Measurements from ENCODE around the gene MINDY4.

MINDY4 gene

DNA sequence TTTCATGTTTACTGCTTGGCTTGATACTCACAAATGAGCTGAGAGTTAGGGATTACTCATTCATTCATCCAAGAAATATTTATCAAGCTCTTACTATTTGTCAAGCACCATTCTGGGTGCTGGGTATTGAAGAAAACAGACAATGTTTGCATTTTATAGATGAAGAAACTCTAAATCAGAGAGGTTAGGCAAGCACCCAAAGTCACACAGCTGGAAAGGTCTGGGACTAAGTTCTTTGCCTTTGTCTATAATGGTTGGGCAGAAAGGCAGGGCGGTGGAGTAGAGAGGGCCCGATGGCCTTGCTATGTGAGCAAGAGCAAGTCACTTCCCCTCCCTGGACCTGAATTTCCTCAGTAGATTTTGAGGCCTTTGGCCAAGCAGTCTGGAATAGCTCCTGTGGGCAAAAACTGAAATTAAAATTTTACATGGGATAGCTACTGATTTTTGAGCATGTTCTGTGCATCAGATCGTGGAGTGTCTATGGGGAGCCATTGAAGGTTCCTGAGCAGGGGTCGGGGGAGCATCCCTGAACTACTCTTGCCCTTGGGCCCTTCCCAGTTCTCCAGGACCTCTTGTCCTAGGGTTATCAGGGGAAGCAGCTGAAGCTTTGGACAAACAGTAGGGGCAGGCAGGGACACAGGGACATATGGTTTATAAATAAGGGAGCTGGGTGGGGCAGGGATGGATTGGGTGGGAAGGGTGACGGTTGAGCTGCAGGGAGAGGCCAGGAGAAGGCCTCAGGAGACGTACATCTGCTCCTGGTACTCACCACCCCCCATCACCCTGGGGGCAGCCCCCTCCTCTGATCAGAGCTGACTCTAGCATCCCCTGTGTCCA is 163.7 kb downstream of the MINDY4 start:
- Histone ChIP-seq H3K4me1 (ENCODE audit: control insufficient read depth, low read depth, low read length) (peaks cover 9% of the 10 kb centered on the region), H3K9ac (ENCODE audit: low read length) (no peak overlapping the region), H3K4me3 (ENCODE audit: low read length) (no peak overlapping the region), H3K27ac (ENCODE audit: low read length) (no peak overlapping the region), H3K9me3 (ENCODE audit: control insufficient read depth, low read depth, low read length) (no peaks in the 10 kb centered on the region), H3K36me3 (ENCODE audit: control insufficient read depth, low read depth, low read length) (no peaks in the 10 kb centered on the region), H3K27me3 (ENCODE audit: control insufficient read depth, insufficient read depth, low read length) (peaks cover 10% of the 10 kb centered on the region)

- no peaks in the 10 kb centered on the region for H3K36me3 ChIP-seq (ENCODE audit: control insufficient read depth, low read depth, low read length)
- no peak overlapping the region for H3K27ac ChIP-seq (ENCODE audit: low read length)
- H3K4me1 ChIP-seq (ENCODE audit: control insufficient read depth, low read depth, low read length), result peaks cover 9% of the 10 kb centered on the region
- H3K4me3 ChIP-seq (ENCODE audit: low read length), result no peak overlapping the region
- peaks cover 10% of the 10 kb centered on the region for H3K27me3 ChIP-seq (ENCODE audit: control insufficient read depth, insufficient read depth, low read length)
- no peak overlapping the region for H3K9ac ChIP-seq (ENCODE audit: low read length)
- H3K9me3 ChIP-seq (ENCODE audit: control insufficient read depth, low read depth, low read length), result no peaks in the 10 kb centered on the region
Measured at GRCh38 chr7:30935569-30935877, 164.3 kb downstream of the MINDY4 start.

GRCh38 chr7:30936650-30937245 is 165.5 kb downstream of the MINDY4 start:
- H3K27me3 ChIP-seq (ENCODE audit: control insufficient read depth, insufficient read depth, low read length), result peaks cover 13% of the 10 kb centered on the region
- no peaks in the 10 kb centered on the region for H3K9me3 ChIP-seq (ENCODE audit: control insufficient read depth, low read depth, low read length)
- H3K9ac ChIP-seq (ENCODE audit: low read length), result no peak overlapping the region
- H3K36me3 ChIP-seq (ENCODE audit: control insufficient read depth, low read depth, low read length), result no peaks in the 10 kb centered on the region
- H3K27ac ChIP-seq (ENCODE audit: low read length), result no peak overlapping the region
- peaks cover 9% of the 10 kb centered on the region for H3K4me1 ChIP-seq (ENCODE audit: control insufficient read depth, low read depth, low read length)
- no peak overlapping the region for H3K4me3 ChIP-seq (ENCODE audit: low read length)

DNA sequence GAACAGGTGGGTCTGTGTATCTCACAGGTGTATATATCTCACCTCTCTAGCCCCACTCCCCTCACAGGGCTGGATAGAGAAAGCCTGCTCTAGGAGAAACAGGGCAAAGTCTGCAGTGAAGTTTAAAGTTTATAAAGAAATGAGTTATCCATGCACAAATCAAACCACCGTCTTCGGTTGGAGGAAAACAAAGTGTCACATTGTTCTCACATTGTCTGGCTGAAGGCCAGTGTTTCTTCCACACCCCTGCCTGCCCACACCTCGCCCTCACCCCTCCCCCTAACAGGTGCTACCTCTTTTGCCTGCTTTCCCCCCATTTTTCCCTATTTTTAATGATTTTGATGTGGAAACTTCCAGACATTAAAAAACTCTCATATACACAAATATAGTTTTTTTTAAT is 166.2 kb downstream of the MINDY4 start:
- Histone ChIP-seq H3K27ac (ENCODE audit: low read length) (no peak overlapping the region), H3K36me3 (ENCODE audit: control insufficient read depth, low read depth, low read length) (no peaks in the 10 kb centered on the region), H3K9me3 (ENCODE audit: control insufficient read depth, low read depth, low read length) (no peaks in the 10 kb centered on the region), H3K4me3 (ENCODE audit: low read length) (no peak overlapping the region), H3K27me3 (ENCODE audit: control insufficient read depth, insufficient read depth, low read length) (peaks cover 13% of the 10 kb centered on the region), H3K9ac (ENCODE audit: low read length) (no peak overlapping the region), H3K4me1 (ENCODE audit: control insufficient read depth, low read depth, low read length) (peaks cover 9% of the 10 kb centered on the region)

DNA sequence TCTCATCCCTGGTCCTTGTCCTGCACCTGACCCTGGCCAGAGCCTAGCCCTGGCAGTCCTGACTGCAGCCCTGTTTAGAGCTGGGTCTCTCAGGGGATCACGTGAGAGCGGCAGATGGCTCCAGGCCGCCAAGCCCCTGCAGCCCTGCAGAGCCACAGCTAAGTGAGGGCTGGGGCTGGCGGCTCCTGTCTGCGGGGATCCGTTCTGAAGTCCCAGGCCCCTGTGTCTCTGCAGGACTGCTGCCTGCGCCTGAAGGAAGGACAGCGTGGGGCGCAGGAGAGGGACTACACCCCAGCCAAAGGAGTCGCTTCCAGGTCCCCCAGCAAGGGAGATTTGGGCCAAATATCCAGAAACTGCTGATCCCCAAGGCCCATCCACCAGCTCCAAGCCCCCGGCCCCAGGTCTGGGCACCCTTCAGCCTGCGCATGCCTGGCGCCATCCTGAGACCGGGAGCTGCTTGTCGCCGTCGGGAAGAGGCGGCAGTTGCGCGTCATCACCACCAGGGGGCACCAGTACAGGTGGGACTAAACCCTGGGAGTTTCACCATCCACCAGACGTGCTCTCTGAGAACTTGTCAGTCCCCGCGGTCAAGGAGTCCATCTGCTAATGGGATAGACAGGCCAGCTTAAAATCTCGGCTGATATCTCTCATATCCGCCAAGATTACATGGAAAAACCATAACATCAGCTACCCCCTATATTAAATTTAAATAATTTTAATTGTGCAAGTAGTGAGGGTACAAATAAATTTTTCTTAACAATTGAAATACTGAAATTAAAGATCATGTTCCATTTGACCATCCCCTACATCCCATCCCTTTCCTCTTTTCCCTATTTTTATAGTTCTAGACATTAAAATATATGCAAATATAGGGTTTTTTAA is 167.5 kb downstream of the MINDY4 start:
- Histone ChIP-seq H3K36me3 (ENCODE audit: control insufficient read depth, low read depth, low read length) (no peaks in the 10 kb centered on the region), H3K27ac (ENCODE audit: low read length) (no peak overlapping the region), H3K4me1 (ENCODE audit: control insufficient read depth, low read depth, low read length) (peaks cover 4% of the 10 kb centered on the region), H3K9me3 (ENCODE audit: control insufficient read depth, low read depth, low read length) (no peaks in the 10 kb centered on the region), H3K9ac (ENCODE audit: low read length) (peak overlapping the region; percentile 42), H3K27me3 (ENCODE audit: control insufficient read depth, insufficient read depth, low read length) (peaks cover 8% of the 10 kb centered on the region), H3K4me3 (ENCODE audit: low read length) (peak overlapping the region; percentile 48)

- H3K4me3 ChIP-seq (ENCODE audit: low read length), result no peak overlapping the region
- peaks cover 4% of the 10 kb centered on the region for H3K9me3 ChIP-seq (ENCODE audit: control insufficient read depth, low read depth, low read length)
Measured at GRCh38 chr7:30941582-30942323, 170.5 kb downstream of the MINDY4 start.

More at GRCh38 chr7:30941582-30942323, 170.5 kb downstream of the MINDY4 start:
- Histone ChIP-seq H3K27me3 (ENCODE audit: control insufficient read depth, insufficient read depth, low read length) (peaks cover 3% of the 10 kb centered on the region), H3K4me1 (ENCODE audit: control insufficient read depth, low read depth, low read length) (no peaks in the 10 kb centered on the region), H3K27ac (ENCODE audit: low read length) (no peak overlapping the region), H3K9ac (ENCODE audit: low read length) (no peak overlapping the region), H3K36me3 (ENCODE audit: control insufficient read depth, low read depth, low read length) (no peaks in the 10 kb centered on the region)

Data from iPS-18a (cell line).